MM.1S (cell line): Measurements from ENCODE around the gene SLC22A3.

Experiments used
- CTCF ChIP-seq: fragments of 300-600 bp; sonication (generic); IDR thresholded peaks from 2 replicates; pipeline ENCODE4 v1.5.1; 2016; ENCODE audit warnings: antibody characterized with exemption, low read length, mixed read lengths
- EZH2phosphoT487 ChIP-seq: fragments of 300-600 bp; sonication (generic); IDR thresholded peaks from 2 replicates; pipeline ENCODE4 v1.6.1; 2018; ENCODE audit warnings: antibody characterized with exemption, low read length

- no peak for TF ChIP-seq CTCF
- no peak for TF ChIP-seq EZH2phosphoT487
Observed at GRCh38 chr6:160393891-160394653, 45.9 kb downstream of the SLC22A3 start.
